Rectal smooth muscle tissue (tissue), 1 donor: ENCODE measurements around the gene GDF2.

Source experiments
- H3K27ac ChIP-seq: one replicate; pipeline ENCODE4 v1.7.0; 2013; ENCODE audit warnings: low read depth, low read length, inconsistent platforms
- H3K27me3 ChIP-seq: one replicate; pipeline ENCODE4 v1.7.0; 2013; ENCODE audit warnings: low read length; ENCODE audit not compliant: control insufficient read depth, insufficient read depth
- H3K36me3 ChIP-seq: one replicate; pipeline ENCODE4 v1.7.0; 2013; ENCODE audit warnings: low read length; ENCODE audit not compliant: control insufficient read depth, insufficient read depth
- H3K4me1 ChIP-seq: one replicate; pipeline ENCODE4 v1.7.0; 2013; ENCODE audit warnings: low read length; ENCODE audit not compliant: control insufficient read depth, insufficient read depth
- H3K4me3 ChIP-seq: one replicate; pipeline ENCODE4 v1.7.0; 2013; ENCODE audit warnings: low read length
- H3K9ac ChIP-seq: one replicate; pipeline ENCODE4 v1.7.0; 2013; ENCODE audit warnings: low read length

The GDF2 gene

DNA sequence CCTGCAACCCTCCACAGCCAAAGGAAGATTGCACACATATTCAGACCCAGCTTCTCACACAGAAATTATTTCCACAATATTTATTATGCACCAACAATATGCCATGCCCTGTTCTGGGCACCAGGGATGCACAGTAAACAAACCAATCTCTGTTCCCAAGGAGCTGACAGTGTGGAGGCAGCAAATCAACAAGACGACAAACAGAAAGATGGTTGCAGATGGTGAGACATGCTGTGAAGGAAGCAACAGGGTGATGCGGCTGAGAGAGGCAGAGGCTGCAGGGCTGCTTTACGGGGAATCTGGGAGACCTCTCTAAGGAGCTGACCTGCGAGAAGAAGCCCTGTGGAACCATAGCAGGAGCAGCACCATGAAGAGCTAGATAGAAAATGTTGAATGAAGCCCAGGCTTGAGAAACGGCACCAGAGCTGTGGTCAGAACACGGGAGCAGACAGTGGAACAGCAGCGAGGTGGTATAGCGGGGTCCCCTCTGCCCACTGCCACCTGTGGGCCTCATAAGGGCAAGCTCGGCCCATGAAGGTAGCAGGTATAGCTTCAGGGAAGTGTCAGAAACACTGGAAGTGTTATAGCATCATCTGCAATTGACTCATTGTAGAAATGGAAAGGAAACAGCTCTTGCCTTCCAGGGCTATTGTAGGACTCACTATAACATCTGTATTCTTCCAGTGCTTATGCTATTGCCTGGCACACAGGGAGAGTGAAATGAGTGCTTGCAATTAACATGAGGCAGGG lies 43.4 kb downstream of the GDF2 start:
- Histone ChIP-seq H3K4me1 (no peaks in the 10 kb centered on the region), H3K27ac (no peak overlapping the region), H3K36me3 (no peaks in the 10 kb centered on the region), H3K27me3 (no peaks in the 10 kb centered on the region), H3K4me3 (no peak overlapping the region), H3K9ac (no peak overlapping the region)

DNA sequence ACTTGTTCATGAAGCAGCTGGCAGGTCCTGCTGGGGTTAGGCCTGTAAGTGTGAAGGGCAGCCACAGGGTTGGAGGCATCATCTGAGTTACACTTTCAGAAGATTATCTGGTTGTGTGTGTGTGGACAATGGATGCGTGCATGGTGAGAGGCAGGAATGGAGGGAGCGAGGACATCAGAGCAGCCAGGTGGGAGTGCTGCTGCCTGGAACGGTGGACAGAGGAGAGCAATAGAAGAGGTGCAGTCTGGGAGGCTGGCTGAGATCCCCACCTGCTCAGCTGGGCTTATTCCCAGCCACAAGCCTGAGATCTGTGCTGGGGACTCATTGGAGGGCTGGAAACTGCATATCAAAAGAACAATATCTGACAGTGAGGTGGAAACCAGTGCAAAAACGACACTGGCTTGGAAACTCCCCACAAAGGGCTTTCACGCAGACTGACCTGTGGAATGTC lies 44.0 kb downstream of the GDF2 start:
- Histone ChIP-seq H3K9ac (no peak overlapping the region), H3K27me3 (no peaks in the 10 kb centered on the region), H3K27ac (no peak overlapping the region), H3K4me3 (no peak overlapping the region), H3K36me3 (no peaks in the 10 kb centered on the region), H3K4me1 (no peaks in the 10 kb centered on the region)

- Histone ChIP-seq H3K4me1 (no peaks in the 10 kb centered on the region), H3K27ac (no peak overlapping the region), H3K27me3 (no peaks in the 10 kb centered on the region), H3K36me3 (no peaks in the 10 kb centered on the region), H3K9ac (no peak overlapping the region), H3K4me3 (no peak overlapping the region)
Observed at GRCh38 chr10:47366731-47367460, 44.6 kb downstream of the GDF2 start.

- H3K27ac ChIP-seq = no peak overlapping the region
- H3K4me1 ChIP-seq = no peaks in the 10 kb centered on the region
- H3K27me3 ChIP-seq = no peaks in the 10 kb centered on the region
- H3K9ac ChIP-seq = no peak overlapping the region
- no peak overlapping the region for H3K4me3 ChIP-seq
- no peaks in the 10 kb centered on the region for H3K36me3 ChIP-seq
Observed at GRCh38 chr10:47367646-47368045, 45.4 kb downstream of the GDF2 start.

- Histone ChIP-seq H3K4me3 (no peak overlapping the region), H3K36me3 (no peaks in the 10 kb centered on the region), H3K9ac (no peak overlapping the region), H3K4me1 (no peaks in the 10 kb centered on the region), H3K27ac (no peak overlapping the region), H3K27me3 (no peaks in the 10 kb centered on the region)
Observed at GRCh38 chr10:47368431-47369180, 46.4 kb downstream of the GDF2 start.

- no peaks in the 10 kb centered on the region for H3K4me1 ChIP-seq
- no peak overlapping the region for H3K4me3 ChIP-seq
- no peaks in the 10 kb centered on the region for H3K36me3 ChIP-seq
- H3K9ac ChIP-seq = no peak overlapping the region
- no peak overlapping the region for H3K27ac ChIP-seq
- H3K27me3 ChIP-seq = no peaks in the 10 kb centered on the region
Observed at GRCh38 chr10:47369251-47369894, 47.1 kb downstream of the GDF2 start.

DNA sequence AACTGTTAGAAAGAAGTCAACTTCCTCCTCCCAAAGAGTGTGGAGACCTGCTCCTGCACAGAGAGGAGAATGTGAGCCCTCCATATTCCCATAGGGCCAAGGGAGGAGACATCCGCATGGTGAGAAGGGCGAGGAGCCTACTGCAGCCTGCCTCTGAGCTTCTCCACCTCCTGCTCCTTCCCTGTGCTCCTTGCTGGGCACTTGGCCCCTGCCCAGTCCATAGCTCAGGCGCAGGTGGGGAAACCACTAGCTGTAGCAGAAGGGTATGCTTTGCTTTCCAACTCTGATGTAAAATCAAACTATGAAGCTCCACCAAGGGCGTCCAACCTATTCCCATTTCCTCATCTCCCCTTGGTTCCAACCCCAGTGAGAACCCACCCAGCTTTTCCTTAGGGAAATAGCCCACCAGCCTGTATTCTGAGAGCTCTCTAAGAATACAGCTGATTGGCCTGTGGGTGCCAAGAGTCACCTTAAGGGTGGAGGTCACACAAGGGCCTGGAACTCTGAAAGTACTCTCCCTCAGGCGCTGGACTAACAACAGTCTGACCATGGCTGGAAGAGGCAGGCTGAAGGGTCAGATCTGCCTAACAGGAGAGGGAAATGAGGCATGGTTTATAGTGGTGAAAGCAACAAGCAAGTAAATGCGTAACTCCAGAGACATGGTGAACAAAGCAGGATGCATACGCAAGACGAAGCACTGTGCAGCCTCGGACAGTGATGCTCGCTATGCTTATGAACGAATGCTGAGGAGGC lies 47.9 kb downstream of the GDF2 start:
- H3K4me1 ChIP-seq = peaks cover 4% of the 10 kb centered on the region

DNA sequence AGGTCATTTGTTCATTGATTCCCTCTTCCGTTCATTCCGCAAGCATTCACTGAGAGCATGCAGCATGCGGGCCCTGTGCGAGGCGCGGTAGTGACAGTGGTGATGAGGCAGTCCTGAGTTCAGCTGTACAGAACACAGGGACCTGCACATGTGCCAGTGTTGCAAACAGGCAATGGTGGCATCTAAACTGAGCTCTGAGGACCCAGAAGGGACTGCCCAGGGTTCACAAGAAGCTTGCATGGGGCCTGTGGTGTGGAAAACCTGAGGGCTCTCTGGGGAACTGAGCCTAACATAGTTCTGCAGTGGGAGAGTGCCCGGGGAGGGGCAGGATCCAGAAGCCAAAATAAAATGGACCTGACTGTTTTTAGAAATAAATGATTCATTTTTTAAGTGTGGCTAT lies 48.6 kb downstream of the GDF2 start:
- Histone ChIP-seq H3K4me3 (no peak overlapping the region), H3K27ac (no peak overlapping the region), H3K9ac (no peak overlapping the region), H3K36me3 (no peaks in the 10 kb centered on the region), H3K27me3 (no peaks in the 10 kb centered on the region), H3K4me1 (peaks cover 4% of the 10 kb centered on the region)

More for the DNA sequence above, 47.9 kb downstream of the GDF2 start:
- H3K9ac ChIP-seq = no peak overlapping the region
- H3K27me3 ChIP-seq = no peaks in the 10 kb centered on the region
- no peak overlapping the region for H3K4me3 ChIP-seq
- H3K36me3 ChIP-seq = no peaks in the 10 kb centered on the region
- no peak overlapping the region for H3K27ac ChIP-seq

GRCh38 chr10:47371629-47372485 lies 49.6 kb downstream of the GDF2 start:
- H3K9ac ChIP-seq = no peak overlapping the region
- no peaks in the 10 kb centered on the region for H3K27me3 ChIP-seq
- no peak overlapping the region for H3K4me3 ChIP-seq
- peaks cover 4% of the 10 kb centered on the region for H3K4me1 ChIP-seq
- H3K36me3 ChIP-seq = no peaks in the 10 kb centered on the region
- no peak overlapping the region for H3K27ac ChIP-seq

DNA sequence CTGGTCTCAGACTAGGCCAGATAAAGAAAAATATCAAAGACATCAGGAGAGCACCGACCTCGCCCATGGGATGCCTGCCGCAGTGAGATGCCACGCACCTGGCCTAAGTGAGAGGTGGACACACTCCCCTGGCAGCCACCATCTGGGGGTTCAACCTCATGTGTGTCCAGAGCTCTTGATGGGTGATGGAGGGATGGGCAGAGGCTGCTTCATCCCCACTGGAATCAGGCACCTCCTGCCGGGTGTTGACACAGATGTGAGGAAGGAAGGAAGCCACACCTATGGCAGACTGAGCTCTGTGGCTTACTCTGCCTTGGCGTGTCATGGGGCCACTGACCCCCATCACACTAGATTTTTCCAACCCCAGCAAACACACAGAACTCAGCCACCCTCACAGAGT lies 50.5 kb downstream of the GDF2 start:
- no peak overlapping the region for H3K27ac ChIP-seq
- no peaks in the 10 kb centered on the region for H3K27me3 ChIP-seq
- H3K9ac ChIP-seq = no peak overlapping the region
- H3K4me1 ChIP-seq = peaks cover 4% of the 10 kb centered on the region
- no peak overlapping the region for H3K4me3 ChIP-seq
- no peaks in the 10 kb centered on the region for H3K36me3 ChIP-seq
